ENCODE data around the gene LHFPL2. TPM values are rescaled to one million over a fixed set of nuclear protein-coding genes. Genes with fewer than 3 reads are reported as not detected.

Gene LHFPL2
- total RNA-seq, 2 donors from 2014 or later, result 0.12 to 0.21 TPM

- H3K27ac Mint-ChIP-seq, result no peak overlapping the region
- ATAC-seq (replicated peaks in 1 of 2) (no peak), DNase-seq (peak; percentile 4 to 7)
- H3K36me3 Mint-ChIP-seq (ENCODE audit: insufficient read depth in 2 of 2), result peaks cover 0 to 3% of the 10 kb centered on the region in 2 donors
- peaks cover 61% of the 10 kb centered on the region for H3K27me3 Mint-ChIP-seq (ENCODE audit: low read depth)
- no peaks in the 10 kb centered on the region for H3K9me3 Mint-ChIP-seq
- H3K4me1 Mint-ChIP-seq (ENCODE audit: low read depth), result peaks cover 22% of the 10 kb centered on the region
- H3K4me3 Mint-ChIP-seq, result peak overlapping the region; percentile 38 to 72
These were observed 1.2 kb downstream of the LHFPL2 start for GRCh38 chr5:78647351-78647818.

GRCh38 chr5:78644741-78645300 lies 3.8 kb downstream of the LHFPL2 start:
- DNase-seq, result no peak
- Mint-ChIP-seq H3K9me3 (no peaks in the 10 kb centered on the region), H3K27ac (no peak overlapping the region), H3K36me3 (ENCODE audit: insufficient read depth in 2 of 2) (peaks cover 0 to 2% of the 10 kb centered on the region in 2 donors), H3K4me3 (no peak overlapping the region), H3K4me1 (ENCODE audit: low read depth) (peaks cover 16% of the 10 kb centered on the region), H3K27me3 (ENCODE audit: low read depth) (peaks cover 52% of the 10 kb centered on the region)
- ATAC-seq (replicated peaks in 1 of 2), result no peak

GRCh38 chr5:78644129-78644528 lies 4.4 kb downstream of the LHFPL2 start:
- Mint-ChIP-seq H3K4me3 (no peak overlapping the region), H3K36me3 (ENCODE audit: insufficient read depth in 2 of 2) (no peaks in the 10 kb centered on the region), H3K4me1 (ENCODE audit: low read depth) (peaks cover 11% of the 10 kb centered on the region), H3K27me3 (ENCODE audit: low read depth) (peaks cover 50% of the 10 kb centered on the region), H3K27ac (no peak overlapping the region), H3K9me3 (no peaks in the 10 kb centered on the region)
- DNase-seq (no peak), ATAC-seq (replicated peaks in 1 of 2) (no peak)

- Mint-ChIP-seq H3K9me3 (no peaks in the 10 kb centered on the region), H3K4me1 (ENCODE audit: low read depth) (peaks cover 9% of the 10 kb centered on the region), H3K27ac (no peak overlapping the region), H3K36me3 (ENCODE audit: insufficient read depth in 2 of 2) (no peaks in the 10 kb centered on the region), H3K27me3 (ENCODE audit: low read depth) (peaks cover 51% of the 10 kb centered on the region), H3K4me3 (no peak overlapping the region)
- no peak for ATAC-seq (replicated peaks in 1 of 2)
- DNase-seq, result no peak
These were observed 5.9 kb downstream of the LHFPL2 start for GRCh38 chr5:78642701-78643100.

- ATAC-seq (replicated peaks in 1 of 2), result no peak
- Mint-ChIP-seq H3K36me3 (ENCODE audit: insufficient read depth in 2 of 2) (no peaks in the 10 kb centered on the region), H3K27me3 (ENCODE audit: low read depth) (peaks cover 38% of the 10 kb centered on the region), H3K4me3 (no peak overlapping the region), H3K9me3 (no peaks in the 10 kb centered on the region), H3K27ac (no peak overlapping the region), H3K4me1 (ENCODE audit: low read depth) (no peaks in the 10 kb centered on the region)
- DNase-seq, result no peak
These were observed 7.7 kb downstream of the LHFPL2 start for GRCh38 chr5:78640662-78641474.

- ATAC-seq (replicated peaks in 1 of 2), result no peak
These were observed 8.8 kb downstream of the LHFPL2 start for GRCh38 chr5:78639791-78640190.

GRCh38 chr5:78638973-78639669 lies 9.5 kb downstream of the LHFPL2 start:
- Mint-ChIP-seq H3K27me3 (ENCODE audit: low read depth) (peaks cover 21% of the 10 kb centered on the region), H3K36me3 (ENCODE audit: insufficient read depth in 2 of 2) (no peaks in the 10 kb centered on the region), H3K9me3 (no peaks in the 10 kb centered on the region), H3K4me1 (ENCODE audit: low read depth) (no peaks in the 10 kb centered on the region), H3K27ac (no peak overlapping the region), H3K4me3 (no peak overlapping the region)
- DNase-seq (no peak), ATAC-seq (replicated peaks in 1 of 2) (no peak)

More at GRCh38 chr5:78639791-78640190, 8.8 kb downstream of the LHFPL2 start:
- H3K36me3 Mint-ChIP-seq (ENCODE audit: insufficient read depth in 2 of 2), result no peaks in the 10 kb centered on the region
- no peak for DNase-seq
- H3K4me3 Mint-ChIP-seq, result no peak overlapping the region
- H3K27me3 Mint-ChIP-seq (ENCODE audit: low read depth), result peaks cover 28% of the 10 kb centered on the region
- no peaks in the 10 kb centered on the region for H3K9me3 Mint-ChIP-seq
- H3K27ac Mint-ChIP-seq, result no peak overlapping the region
- H3K4me1 Mint-ChIP-seq (ENCODE audit: low read depth), result no peaks in the 10 kb centered on the region

- DNase-seq (no peak), ATAC-seq (replicated peaks in 1 of 2) (no peak)
- Mint-ChIP-seq H3K4me3 (no peak overlapping the region), H3K9me3 (no peaks in the 10 kb centered on the region), H3K4me1 (ENCODE audit: low read depth) (no peaks in the 10 kb centered on the region), H3K27ac (no peak overlapping the region), H3K27me3 (ENCODE audit: low read depth) (peaks cover 17% of the 10 kb centered on the region), H3K36me3 (ENCODE audit: insufficient read depth in 2 of 2) (no peaks in the 10 kb centered on the region)
These were observed 10.1 kb downstream of the LHFPL2 start for GRCh38 chr5:78638423-78638822.

GRCh38 chr5:78637468-78637867 lies 11.1 kb downstream of the LHFPL2 start:
- Mint-ChIP-seq H3K9me3 (no peaks in the 10 kb centered on the region), H3K27ac (no peak overlapping the region), H3K4me1 (ENCODE audit: low read depth) (no peaks in the 10 kb centered on the region), H3K36me3 (ENCODE audit: insufficient read depth in 2 of 2) (no peaks in the 10 kb centered on the region), H3K27me3 (ENCODE audit: low read depth) (peaks cover 17% of the 10 kb centered on the region), H3K4me3 (no peak overlapping the region)
- ATAC-seq (replicated peaks in 1 of 2) (no peak), DNase-seq (no peak)

GRCh38 chr5:78636682-78637081 lies 11.9 kb downstream of the LHFPL2 start:
- Mint-ChIP-seq H3K4me1 (ENCODE audit: low read depth) (no peaks in the 10 kb centered on the region), H3K9me3 (no peaks in the 10 kb centered on the region), H3K27ac (no peak overlapping the region)

GRCh38 chr5:78634634-78635033 lies 13.9 kb downstream of the LHFPL2 start:
- Mint-ChIP-seq H3K4me3 (no peak overlapping the region), H3K36me3 (ENCODE audit: insufficient read depth in 2 of 2) (no peaks in the 10 kb centered on the region), H3K27ac (no peak overlapping the region), H3K9me3 (no peaks in the 10 kb centered on the region), H3K4me1 (ENCODE audit: low read depth) (no peaks in the 10 kb centered on the region), H3K27me3 (ENCODE audit: low read depth) (peaks cover 10% of the 10 kb centered on the region)
- DNase-seq (no peak), ATAC-seq (replicated peaks in 1 of 2) (no peak)

More at GRCh38 chr5:78636682-78637081, 11.9 kb downstream of the LHFPL2 start:
- DNase-seq (no peak), ATAC-seq (replicated peaks in 1 of 2) (no peak)
- no peaks in the 10 kb centered on the region for H3K36me3 Mint-ChIP-seq (ENCODE audit: insufficient read depth in 2 of 2)
- peaks cover 17% of the 10 kb centered on the region for H3K27me3 Mint-ChIP-seq (ENCODE audit: low read depth)
- no peak overlapping the region for H3K4me3 Mint-ChIP-seq

- no peak overlapping the region for H3K27ac Mint-ChIP-seq
- no peaks in the 10 kb centered on the region for H3K4me1 Mint-ChIP-seq (ENCODE audit: low read depth)
- H3K9me3 Mint-ChIP-seq, result no peaks in the 10 kb centered on the region
- ATAC-seq (replicated peaks in 1 of 2) (no peak), DNase-seq (no peak)
- peaks cover 9% of the 10 kb centered on the region for H3K27me3 Mint-ChIP-seq (ENCODE audit: low read depth)
- H3K36me3 Mint-ChIP-seq (ENCODE audit: insufficient read depth in 2 of 2), result no peaks in the 10 kb centered on the region
- H3K4me3 Mint-ChIP-seq, result no peak overlapping the region
These were observed 14.3 kb downstream of the LHFPL2 start for GRCh38 chr5:78634229-78634628.

- H3K4me3 Mint-ChIP-seq, result no peak overlapping the region
- H3K27ac Mint-ChIP-seq, result no peak overlapping the region
- H3K9me3 Mint-ChIP-seq, result no peaks in the 10 kb centered on the region
- ATAC-seq (replicated peaks in 1 of 2) (no peak), DNase-seq (no peak)
- no peaks in the 10 kb centered on the region for H3K4me1 Mint-ChIP-seq (ENCODE audit: low read depth)
- H3K36me3 Mint-ChIP-seq (ENCODE audit: insufficient read depth in 2 of 2), result no peaks in the 10 kb centered on the region
- H3K27me3 Mint-ChIP-seq (ENCODE audit: low read depth), result peaks cover 7% of the 10 kb centered on the region
These were observed 14.9 kb downstream of the LHFPL2 start for GRCh38 chr5:78633700-78634099.
